Osteoblast (primary cell): ENCODE results near the gene DGKI. TPM values are rescaled to one million over a fixed set of nuclear protein-coding genes. Genes with fewer than 3 reads are reported as not detected.
A peak's percentile ranks its signal among the peaks of the same experiment; 100 is the strongest.

Source experiments
- DNase-seq: peaks from one replicate; pipeline ENCODE4 v3.0.0; 2011; ENCODE audit warnings: low spot score, mixed read lengths; ENCODE audit not compliant: insufficient read length; ENCODE audit errors: missing footprints
- H2AFZ ChIP-seq: 2 replicates; pipeline ENCODE4 v1.6.0; 2011; ENCODE audit warnings: mild to moderate bottlenecking, low read length
- H3K27ac ChIP-seq: 2 replicates; pipeline ENCODE4 v1.5.1; 2011; ENCODE audit warnings: mild to moderate bottlenecking, low read depth, low read length, moderate library complexity
- H3K27me3 ChIP-seq: 2 replicates; pipeline ENCODE4 v1.6.0; 2012; ENCODE audit warnings: mild to moderate bottlenecking, control low read depth, inconsistent platforms, low read length, moderate library complexity; ENCODE audit not compliant: insufficient read depth
- H3K36me3 ChIP-seq: 2 replicates; pipeline ENCODE4 v1.5.1; 2011; ENCODE audit warnings: mild to moderate bottlenecking, low read length, control low read depth, moderate library complexity; ENCODE audit not compliant: insufficient read depth
- H3K4me1 ChIP-seq: 2 replicates; pipeline ENCODE4 v1.5.1; 2011; ENCODE audit warnings: mild to moderate bottlenecking, low read length, control low read depth, moderate library complexity; ENCODE audit not compliant: insufficient read depth
- H3K4me2 ChIP-seq: 2 replicates; pipeline ENCODE4 v1.6.0; 2011; ENCODE audit warnings: mild to moderate bottlenecking, low read length; ENCODE audit not compliant: insufficient read depth
- H3K4me3 ChIP-seq: fragments of 200-600 bp; sonication (generic); 3 replicates; pipeline ENCODE4 v1.5.1; 2012; ENCODE audit warnings: mild to moderate bottlenecking, low read length, inconsistent platforms; ENCODE audit not compliant: insufficient read depth
- H3K79me2 ChIP-seq: 2 replicates; pipeline ENCODE4 v1.6.0; 2012; ENCODE audit warnings: mild to moderate bottlenecking, low read length, control low read depth, inconsistent platforms; ENCODE audit not compliant: insufficient read depth
- H3K9me3 ChIP-seq: 2 replicates; pipeline ENCODE4 v1.5.1; 2011; ENCODE audit warnings: low read depth, low read length, control low read depth
- H4K20me1 ChIP-seq: 2 replicates; pipeline ENCODE4 v1.6.0; 2012; ENCODE audit warnings: mild to moderate bottlenecking, low read length, control low read depth; ENCODE audit not compliant: insufficient read depth
- CTCF ChIP-seq: IDR thresholded peaks from 2 replicates; pipeline ENCODE4 v1.5.1; 2011; ENCODE audit warnings: mild to moderate bottlenecking, low read depth, low read length, moderate library complexity; ENCODE audit errors: extremely low read depth
- total RNA-seq: library from RNA; depleted of rRNA; stranded (reverse); fragments of >200 nt; gene quantifications from 2 replicates; pipeline ENCODE4 v1.2.3, GENCODE V29; 2012

The DGKI gene
- total RNA-seq, 1 donor = 19.2 TPM

DNA sequence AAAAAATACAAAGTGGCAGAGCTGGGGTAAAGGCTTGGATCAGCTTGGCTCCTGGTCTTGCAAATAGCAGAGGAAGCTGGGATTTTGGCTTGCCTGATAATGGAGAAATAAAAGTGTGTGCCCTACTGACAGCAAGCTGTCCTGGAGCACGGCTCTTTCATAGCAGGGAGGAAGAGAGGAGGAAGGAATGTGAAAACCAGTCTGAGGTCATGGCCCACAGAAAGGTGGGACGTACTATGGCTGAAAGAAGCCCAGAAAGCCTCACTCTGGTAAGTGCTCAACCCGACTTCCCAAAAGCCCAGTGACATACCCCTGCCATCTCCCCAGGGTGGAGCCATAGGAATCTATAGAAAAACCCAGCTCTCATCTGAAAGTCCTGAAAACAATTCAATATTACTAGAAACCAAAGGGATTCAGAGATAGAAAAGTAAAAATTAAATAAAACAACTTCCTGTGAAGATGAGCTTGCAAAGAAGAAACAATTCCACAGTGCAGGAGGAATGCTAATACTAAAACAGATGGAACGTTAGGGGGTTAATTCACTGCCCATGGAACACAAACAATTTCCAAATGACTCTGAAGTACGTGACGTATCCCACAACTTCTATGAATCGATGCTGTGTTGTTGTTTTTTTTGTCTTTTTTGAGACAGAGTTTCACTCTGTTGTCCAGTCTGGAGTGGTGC, 256.6 kb downstream of the DGKI start:
- Histone ChIP-seq H3K27me3 (no peaks in the 10 kb centered on the region), H4K20me1 (no peaks in the 10 kb centered on the region), H3K36me3 (no peaks in the 10 kb centered on the region), H3K4me1 (peaks cover 11% of the 10 kb centered on the region), H3K27ac (no peak overlapping the region), H3K79me2 (no peaks in the 10 kb centered on the region), H2AFZ (no peak overlapping the region), H3K4me2 (no peak overlapping the region), H3K4me3 (no peak overlapping the region), H3K9me3 (no peaks in the 10 kb centered on the region)
- no peak for TF ChIP-seq CTCF
- peak; percentile 47 for DNase-seq

DNA sequence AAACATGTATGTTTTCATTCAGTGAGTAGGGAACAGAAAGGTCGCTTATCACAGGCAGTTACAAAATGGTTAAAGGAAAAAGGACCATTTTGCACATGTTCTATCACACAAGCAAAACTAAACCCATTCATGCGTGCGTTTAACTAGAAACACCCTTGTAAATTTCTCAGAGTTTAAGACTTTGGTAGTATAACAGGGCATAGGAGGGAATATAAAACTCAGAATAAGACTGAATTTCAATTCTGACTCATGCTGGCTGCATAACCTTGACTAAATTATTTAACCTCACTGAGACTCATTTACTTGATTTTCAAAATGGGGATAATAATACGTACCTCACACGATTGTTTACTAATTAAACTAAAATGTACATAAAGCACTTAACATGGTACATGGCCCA, 259.4 kb downstream of the DGKI start:
- DNase-seq = no peak
- TF ChIP-seq CTCF = no peak
- Histone ChIP-seq H2AFZ (no peak overlapping the region), H3K36me3 (no peaks in the 10 kb centered on the region), H3K4me2 (no peak overlapping the region), H4K20me1 (no peaks in the 10 kb centered on the region), H3K27me3 (no peaks in the 10 kb centered on the region), H3K4me3 (no peak overlapping the region), H3K4me1 (peaks cover 11% of the 10 kb centered on the region), H3K9me3 (no peaks in the 10 kb centered on the region), H3K79me2 (no peaks in the 10 kb centered on the region), H3K27ac (no peak overlapping the region)

- H3K27me3 ChIP-seq = no peaks in the 10 kb centered on the region
- peaks cover 4% of the 10 kb centered on the region for H3K4me1 ChIP-seq
- H2AFZ ChIP-seq = no peak overlapping the region
- DNase-seq = no peak
- TF ChIP-seq CTCF = no peak
- H3K9me3 ChIP-seq = no peaks in the 10 kb centered on the region
- H3K4me3 ChIP-seq = no peak overlapping the region
- no peaks in the 10 kb centered on the region for H3K36me3 ChIP-seq
- H3K4me2 ChIP-seq = no peak overlapping the region
- no peaks in the 10 kb centered on the region for H3K79me2 ChIP-seq
- no peaks in the 10 kb centered on the region for H4K20me1 ChIP-seq
- no peak overlapping the region for H3K27ac ChIP-seq
Observed at GRCh38 chr7:137585591-137585990, 261.2 kb downstream of the DGKI start.

DNA sequence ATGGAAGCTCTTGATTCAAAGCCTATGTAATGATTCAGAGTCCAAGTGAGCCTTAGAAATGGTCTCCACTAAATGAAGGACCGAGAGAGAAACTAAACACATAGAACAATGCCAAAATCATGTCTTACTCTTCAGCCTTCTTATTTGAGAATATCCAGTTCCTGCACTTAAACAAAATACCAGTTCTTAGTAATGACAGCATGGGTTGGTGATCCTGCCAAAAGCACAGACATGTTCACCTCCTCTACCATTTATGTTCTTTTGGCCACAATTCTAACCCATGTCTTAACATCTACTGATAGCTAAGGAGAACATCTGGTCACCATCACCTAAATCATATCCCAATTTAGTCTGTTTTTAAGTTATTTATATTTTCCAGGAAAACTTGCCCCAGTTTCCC, 263.6 kb downstream of the DGKI start:
- H4K20me1 ChIP-seq = no peaks in the 10 kb centered on the region
- no peaks in the 10 kb centered on the region for H3K9me3 ChIP-seq
- no peak overlapping the region for H3K4me3 ChIP-seq
- no peak overlapping the region for H3K27ac ChIP-seq
- H3K36me3 ChIP-seq = peaks cover 3% of the 10 kb centered on the region
- no peak for DNase-seq
- H3K4me1 ChIP-seq = peaks cover 17% of the 10 kb centered on the region
- no peaks in the 10 kb centered on the region for H3K79me2 ChIP-seq
- no peak overlapping the region for H3K4me2 ChIP-seq
- no peaks in the 10 kb centered on the region for H3K27me3 ChIP-seq
- H2AFZ ChIP-seq = no peak overlapping the region
- TF ChIP-seq CTCF = no peak
